ENCODE results near the gene GANC. TPM values are rescaled to one million over a fixed set of nuclear protein-coding genes. Genes with fewer than 3 reads are reported as not detected.
"Not testable (repeated sequence)": the region's sequence is repeated elsewhere in the genome, so short reads cannot be mapped to it uniquely, and the experiment has no call there.

Gene GANC
- total and polyA plus RNA-seq, 4 donors: 19.6 to 105 (median 53.6) TPM

DNA sequence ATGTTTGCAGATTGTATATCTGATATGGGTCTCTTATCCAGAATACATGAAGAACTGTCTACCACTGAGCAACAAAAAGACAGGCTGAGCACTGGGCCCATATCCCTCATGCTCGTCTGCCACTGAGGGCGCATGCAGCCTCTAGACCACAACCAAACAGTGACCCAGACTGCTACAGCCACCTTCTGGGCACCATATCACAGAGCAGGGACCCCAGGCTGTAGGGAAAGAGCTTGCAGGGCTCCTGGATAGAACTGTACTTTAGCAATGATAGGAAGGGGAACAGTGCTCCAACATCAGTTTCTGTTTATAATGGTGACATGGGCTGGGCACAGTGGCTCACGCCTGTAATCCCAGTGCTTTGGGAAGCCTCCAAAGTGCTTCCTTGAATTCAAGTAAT, 40.5 kb downstream of the GANC start:
- Histone ChIP-seq H3K9me3 (ENCODE audit: control insufficient read depth in 4 of 4, insufficient read depth in 3 of 4, low read length in 3 of 4) (no peaks in the 10 kb centered on the region), H3K4me3 (no peak overlapping the region), H3K36me3 (ENCODE audit: control insufficient read depth in 4 of 4, insufficient read depth in 4 of 4, low read length in 4 of 4) (peaks cover 11 to 22% (median 14%) of the 10 kb centered on the region in 4 donors), H3K27ac (ENCODE audit: low read depth in 1 of 2, low read length in 1 of 2) (no peak overlapping the region), H3K27me3 (ENCODE audit: control insufficient read depth in 3 of 3, insufficient read depth in 3 of 3, low read length in 2 of 3) (no peaks in the 10 kb centered on the region), H3K9ac (ENCODE audit: insufficient read depth in 1 of 2, low read length in 2 of 2) (no peak overlapping the region), H3K4me1 (ENCODE audit: control insufficient read depth in 5 of 5, insufficient read depth in 5 of 5, low read length in 5 of 5) (no peaks in the 10 kb centered on the region)
- DNase-seq (no peak), ATAC-seq (ENCODE audit: insufficient read depth, low FRiP score) (no peak)
- 43 to 44% methylated on average over 3 of the region's 3 CpGs for WGBS, 2 donors
- TF ChIP-seq, protein P1, sequence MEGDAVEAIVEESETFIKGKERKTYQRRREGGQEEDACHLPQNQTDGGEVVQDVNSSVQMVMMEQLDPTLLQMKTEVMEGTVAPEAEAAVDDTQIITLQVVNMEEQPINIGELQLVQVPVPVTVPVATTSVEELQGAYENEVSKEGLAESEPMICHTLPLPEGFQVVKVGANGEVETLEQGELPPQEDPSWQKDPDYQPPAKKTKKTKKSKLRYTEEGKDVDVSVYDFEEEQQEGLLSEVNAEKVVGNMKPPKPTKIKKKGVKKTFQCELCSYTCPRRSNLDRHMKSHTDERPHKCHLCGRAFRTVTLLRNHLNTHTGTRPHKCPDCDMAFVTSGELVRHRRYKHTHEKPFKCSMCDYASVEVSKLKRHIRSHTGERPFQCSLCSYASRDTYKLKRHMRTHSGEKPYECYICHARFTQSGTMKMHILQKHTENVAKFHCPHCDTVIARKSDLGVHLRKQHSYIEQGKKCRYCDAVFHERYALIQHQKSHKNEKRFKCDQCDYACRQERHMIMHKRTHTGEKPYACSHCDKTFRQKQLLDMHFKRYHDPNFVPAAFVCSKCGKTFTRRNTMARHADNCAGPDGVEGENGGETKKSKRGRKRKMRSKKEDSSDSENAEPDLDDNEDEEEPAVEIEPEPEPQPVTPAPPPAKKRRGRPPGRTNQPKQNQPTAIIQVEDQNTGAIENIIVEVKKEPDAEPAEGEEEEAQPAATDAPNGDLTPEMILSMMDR (IDR thresholded peaks at IDR 0.05; ENCODE audit: control extremely low read depth, extremely low read depth): no peak

DNA sequence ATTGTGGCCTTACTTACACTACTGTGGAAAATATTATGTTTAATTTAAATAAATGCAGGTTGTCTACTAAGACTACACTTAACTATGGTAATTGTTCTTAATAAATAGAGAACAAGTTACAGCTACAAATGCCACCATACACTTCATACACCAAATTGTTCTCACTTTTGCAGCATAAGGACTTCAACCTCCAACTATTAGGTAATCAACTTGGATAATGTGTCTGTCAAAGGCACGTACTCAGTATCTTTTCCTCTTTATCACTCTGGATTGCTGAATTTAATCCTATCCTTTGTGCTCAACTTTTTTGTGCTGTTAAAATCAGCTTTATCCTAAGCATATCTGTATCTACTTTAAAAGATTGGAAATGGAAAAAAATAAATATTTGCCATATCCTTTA, 41.8 kb downstream of the GANC start:
- Histone ChIP-seq H3K4me1 (ENCODE audit: control insufficient read depth in 5 of 5, insufficient read depth in 5 of 5, low read length in 5 of 5) (no peaks in the 10 kb centered on the region), H3K9ac (ENCODE audit: insufficient read depth in 1 of 2, low read length in 2 of 2) (no peak overlapping the region), H3K36me3 (ENCODE audit: control insufficient read depth in 4 of 4, insufficient read depth in 4 of 4, low read length in 4 of 4) (peaks cover 11 to 17% (median 13%) of the 10 kb centered on the region in 4 donors), H3K4me3 (no peak overlapping the region), H3K9me3 (ENCODE audit: control insufficient read depth in 4 of 4, insufficient read depth in 3 of 4, low read length in 3 of 4) (no peaks in the 10 kb centered on the region), H3K27ac (ENCODE audit: low read depth in 1 of 2, low read length in 1 of 2) (no peak overlapping the region), H3K27me3 (ENCODE audit: control insufficient read depth in 3 of 3, insufficient read depth in 3 of 3, low read length in 2 of 3) (no peaks in the 10 kb centered on the region)
- ATAC-seq (ENCODE audit: insufficient read depth, low FRiP score): no peak
- TF ChIP-seq, protein P1 (IDR thresholded peaks at IDR 0.05; ENCODE audit: control extremely low read depth, extremely low read depth): no peak
- WGBS, 2 donors: 66 to 88% methylated on average over 1 of the region's 1 CpG
- no peak for DNase-seq

DNA sequence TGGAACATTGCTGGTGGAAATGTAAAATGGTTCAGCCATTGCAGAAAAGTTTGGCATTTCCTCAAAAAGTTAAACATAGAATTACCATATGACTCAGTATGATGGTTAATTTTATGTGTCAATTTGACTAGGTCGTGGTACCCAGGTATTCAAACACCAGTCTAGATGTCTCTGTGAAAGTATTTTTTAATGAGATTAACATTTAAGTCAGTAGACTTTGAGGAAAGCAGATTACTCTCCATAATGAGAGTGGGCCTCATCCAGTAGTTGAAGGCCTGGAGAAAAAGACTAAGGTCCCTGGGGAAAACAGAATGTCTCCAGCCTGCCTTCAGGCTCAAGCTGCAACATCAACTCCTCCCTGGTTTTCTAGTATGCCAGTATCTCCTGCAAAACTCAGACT, 42.5 kb downstream of the GANC start:
- DNase-seq: no peak
- WGBS, 2 donors: 84 to 90% methylated on average over 1 of the region's 1 CpG
- Histone ChIP-seq H3K9me3 (ENCODE audit: control insufficient read depth in 4 of 4, insufficient read depth in 3 of 4, low read length in 3 of 4) (no peaks in the 10 kb centered on the region), H3K36me3 (ENCODE audit: control insufficient read depth in 4 of 4, insufficient read depth in 4 of 4, low read length in 4 of 4) (peaks cover 5 to 11% (median 9%) of the 10 kb centered on the region in 4 donors), H3K27me3 (ENCODE audit: control insufficient read depth in 3 of 3, insufficient read depth in 3 of 3, low read length in 2 of 3) (no peaks in the 10 kb centered on the region), H3K4me3 (no peak overlapping the region), H3K9ac (ENCODE audit: insufficient read depth in 1 of 2, low read length in 2 of 2) (no peak overlapping the region), H3K27ac (ENCODE audit: low read depth in 1 of 2, low read length in 1 of 2) (no peak overlapping the region), H3K4me1 (ENCODE audit: control insufficient read depth in 5 of 5, insufficient read depth in 5 of 5, low read length in 5 of 5) (no peaks in the 10 kb centered on the region)
- TF ChIP-seq, protein P1 (IDR thresholded peaks at IDR 0.05; ENCODE audit: control extremely low read depth, extremely low read depth): no peak
- no peak for ATAC-seq (ENCODE audit: insufficient read depth, low FRiP score)

DNA sequence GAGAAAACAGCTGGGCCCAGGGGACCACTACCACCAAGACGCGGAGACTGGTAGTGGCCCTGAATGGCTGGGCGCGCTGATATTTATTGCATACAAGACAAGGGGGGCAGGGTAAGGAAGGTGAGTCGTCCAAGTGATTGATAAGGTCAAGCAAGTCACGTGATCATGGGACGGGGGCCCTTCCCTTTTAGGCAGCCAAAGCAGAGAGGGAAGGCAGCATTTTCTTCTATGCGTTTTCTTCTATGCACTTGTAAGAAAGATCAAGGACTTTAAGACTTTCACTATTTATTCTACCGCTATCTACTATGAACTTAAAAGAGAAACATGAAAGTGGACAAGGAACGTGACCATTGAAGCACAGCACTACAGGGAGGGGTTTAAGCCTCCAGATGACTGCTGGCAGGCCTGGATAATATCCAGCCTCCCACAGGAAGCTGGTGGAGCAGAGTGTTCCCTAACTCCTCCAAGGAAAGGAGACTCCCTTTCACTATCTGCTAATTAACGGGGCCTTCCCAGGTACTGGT, 43.3 kb downstream of the GANC start:
- H3K4me1 ChIP-seq (ENCODE audit: control insufficient read depth in 5 of 5, insufficient read depth in 5 of 5, low read length in 5 of 5); ATAC-seq (ENCODE audit: insufficient read depth, low FRiP score); H3K9ac ChIP-seq (ENCODE audit: insufficient read depth in 1 of 2, low read length in 2 of 2); H3K4me3 ChIP-seq; H3K27ac ChIP-seq (ENCODE audit: low read depth in 1 of 2, low read length in 1 of 2); H3K27me3 ChIP-seq (ENCODE audit: control insufficient read depth in 3 of 3, insufficient read depth in 3 of 3, low read length in 2 of 3); H3K9me3 ChIP-seq (ENCODE audit: control insufficient read depth in 4 of 4, insufficient read depth in 3 of 4, low read length in 3 of 4); H3K36me3 ChIP-seq (ENCODE audit: control insufficient read depth in 4 of 4, insufficient read depth in 4 of 4, low read length in 4 of 4): not testable (repeated sequence)
- 59 to 64% methylated on average over 11 of the region's 11 CpGs for WGBS, 2 donors
- peak in 2 of 3 donors; percentile 4 to 50 for DNase-seq

All from lung (tissue), 12 donors.